Peyer's patch (tissue), 4 donors: ENCODE results near the gene ATF2.

Source experiments
- POLR2A ChIP-seq, 2 donors: fragments of 450-650 bp; IDR thresholded peaks; one replicate each; pipeline ENCODE4 v1.5.1; 2017; ENCODE audit warnings: antibody characterized with exemption in 2 of 2, mild to moderate bottlenecking in 2 of 2, moderate library complexity in 2 of 2
- TF ChIP-seq, protein P1 (sequence below), 6 experiments: fragments of 450-650 bp in 4 of 6; fragments of 200-600 bp in 2 of 6; sonication (generic) in 1 of 6; IDR thresholded peaks; one replicate each; pipeline ENCODE4 v1.5.1; 2017 to 2019; ENCODE audit warnings: antibody characterized with exemption in 6 of 6, mild to moderate bottlenecking in 3 of 6, moderate library complexity in 1 of 6

DNA sequence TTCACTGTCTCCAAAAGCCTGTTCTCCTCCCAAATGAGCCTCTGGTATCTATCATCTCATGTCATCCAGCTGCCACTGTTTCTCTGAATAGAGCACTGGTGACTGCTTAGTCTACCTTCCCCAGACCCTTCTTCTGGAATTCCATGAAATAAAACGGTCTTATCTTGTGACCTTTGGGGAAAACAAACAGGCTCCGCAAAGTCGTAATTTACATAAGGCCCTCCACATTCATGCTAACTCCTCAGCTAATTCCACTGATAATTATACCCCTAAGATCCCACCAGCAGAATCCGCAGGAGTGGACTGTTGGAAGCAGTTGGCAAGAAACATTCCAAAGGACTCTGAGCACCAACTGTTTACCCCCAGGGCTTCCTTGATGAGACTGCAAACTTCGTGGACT is 129.0 kb downstream of the ATF2 start:
- TF ChIP-seq, protein P1, sequence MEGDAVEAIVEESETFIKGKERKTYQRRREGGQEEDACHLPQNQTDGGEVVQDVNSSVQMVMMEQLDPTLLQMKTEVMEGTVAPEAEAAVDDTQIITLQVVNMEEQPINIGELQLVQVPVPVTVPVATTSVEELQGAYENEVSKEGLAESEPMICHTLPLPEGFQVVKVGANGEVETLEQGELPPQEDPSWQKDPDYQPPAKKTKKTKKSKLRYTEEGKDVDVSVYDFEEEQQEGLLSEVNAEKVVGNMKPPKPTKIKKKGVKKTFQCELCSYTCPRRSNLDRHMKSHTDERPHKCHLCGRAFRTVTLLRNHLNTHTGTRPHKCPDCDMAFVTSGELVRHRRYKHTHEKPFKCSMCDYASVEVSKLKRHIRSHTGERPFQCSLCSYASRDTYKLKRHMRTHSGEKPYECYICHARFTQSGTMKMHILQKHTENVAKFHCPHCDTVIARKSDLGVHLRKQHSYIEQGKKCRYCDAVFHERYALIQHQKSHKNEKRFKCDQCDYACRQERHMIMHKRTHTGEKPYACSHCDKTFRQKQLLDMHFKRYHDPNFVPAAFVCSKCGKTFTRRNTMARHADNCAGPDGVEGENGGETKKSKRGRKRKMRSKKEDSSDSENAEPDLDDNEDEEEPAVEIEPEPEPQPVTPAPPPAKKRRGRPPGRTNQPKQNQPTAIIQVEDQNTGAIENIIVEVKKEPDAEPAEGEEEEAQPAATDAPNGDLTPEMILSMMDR (IDR thresholded peaks at IDR 0.05) = no peak
- TF ChIP-seq POLR2A (IDR thresholded peaks at IDR 0.05) = no peak
